AG04450 (cell line): ENCODE results near the gene WNT7B. TPM values are rescaled to one million over a fixed set of nuclear protein-coding genes. Genes with fewer than 3 reads are reported as not detected.

Source experiments
- CTCF ChIA-PET: fragments of 300-600, 350-600 bp; formaldehyde crosslinking; extraction: SDS; loops from one replicate; lab custom pipeline; 2022; ENCODE audit warnings: antibody characterized with exemption, inconsistent platforms; lab: Charles Lee
- POLR2A ChIA-PET: fragments of 350-600 bp; formaldehyde crosslinking; extraction: SDS; loops from one replicate; lab custom pipeline; 2021; ENCODE audit warnings: antibody characterized with exemption, inconsistent platforms; lab: Yijun Ruan, JAX
- DNase-seq: peaks from one replicate; pipeline ENCODE4 v3.0.0-alpha.2; 2011; ENCODE audit warnings: low read depth, low spot score
- H3K27ac ChIP-seq: one replicate; pipeline ENCODE4 v1.5.1; 2012; ENCODE audit warnings: low read depth, low read length, control low read depth
- H3K27me3 ChIP-seq: one replicate; pipeline ENCODE4 v1.6.0; 2012; ENCODE audit warnings: low read length; ENCODE audit not compliant: control insufficient read depth, insufficient read depth
- H3K4me3 ChIP-seq: 2 replicates; pipeline ENCODE4 v1.5.1; 2011; ENCODE audit warnings: mild to moderate bottlenecking, low read depth, low read length, control low read depth
- H3K9me3 ChIP-seq: 2 replicates; pipeline ENCODE4 v1.5.1; 2012; ENCODE audit warnings: low read length; ENCODE audit not compliant: control insufficient read depth, insufficient read depth
- polyA plus RNA-seq: library from polyadenylated mRNA; depleted of rRNA; stranded (reverse); fragments of >200 nt; gene quantifications from 2 replicates; pipeline ENCODE4 v1.2.3, GENCODE V29; 2011
- TF ChIP-seq, protein P1 (sequence below): IDR thresholded peaks from 2 replicates; pipeline ENCODE4 v1.5.1; 2011; ENCODE audit warnings: low read depth, low read length, control low read depth, inconsistent platforms

The WNT7B gene
- polyA plus RNA-seq, 1 experiment: 0.56 TPM

DNA sequence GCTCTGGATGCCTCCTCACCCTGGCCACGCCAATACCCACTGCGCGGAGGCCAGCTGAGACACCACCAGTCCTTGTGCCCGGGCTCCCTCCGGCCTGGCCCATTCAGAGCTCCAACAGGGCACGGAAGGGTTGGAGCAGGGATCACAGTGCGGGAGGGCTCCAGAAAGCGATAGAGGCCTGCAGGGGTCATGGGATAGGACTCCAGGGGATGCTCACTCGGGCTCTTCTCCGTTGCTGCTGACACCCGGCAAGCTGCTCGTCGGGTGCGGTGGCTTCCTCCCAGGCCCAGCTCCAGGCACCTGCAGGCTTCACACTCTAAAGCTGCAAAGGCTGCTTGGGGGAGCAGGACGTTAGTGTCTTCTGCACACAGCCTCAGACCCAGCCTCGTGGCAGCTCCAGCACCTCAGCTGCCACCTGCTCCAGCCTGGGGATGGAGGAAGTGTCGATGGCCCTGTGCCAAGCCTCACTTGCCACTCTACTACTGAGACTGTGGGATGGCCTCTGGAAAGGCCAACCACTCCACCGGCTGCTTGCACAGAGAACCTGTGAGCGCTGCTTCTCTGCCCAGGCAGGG lies 10.6 kb downstream of the WNT7B start:
- CTCF ChIA-PET: no interaction called here
- POLR2A ChIA-PET: no interaction called here
- peaks cover 1% of the 10 kb centered on the region for H3K27me3 ChIP-seq
- H3K27ac ChIP-seq: no peak overlapping the region
- TF ChIP-seq, protein P1, sequence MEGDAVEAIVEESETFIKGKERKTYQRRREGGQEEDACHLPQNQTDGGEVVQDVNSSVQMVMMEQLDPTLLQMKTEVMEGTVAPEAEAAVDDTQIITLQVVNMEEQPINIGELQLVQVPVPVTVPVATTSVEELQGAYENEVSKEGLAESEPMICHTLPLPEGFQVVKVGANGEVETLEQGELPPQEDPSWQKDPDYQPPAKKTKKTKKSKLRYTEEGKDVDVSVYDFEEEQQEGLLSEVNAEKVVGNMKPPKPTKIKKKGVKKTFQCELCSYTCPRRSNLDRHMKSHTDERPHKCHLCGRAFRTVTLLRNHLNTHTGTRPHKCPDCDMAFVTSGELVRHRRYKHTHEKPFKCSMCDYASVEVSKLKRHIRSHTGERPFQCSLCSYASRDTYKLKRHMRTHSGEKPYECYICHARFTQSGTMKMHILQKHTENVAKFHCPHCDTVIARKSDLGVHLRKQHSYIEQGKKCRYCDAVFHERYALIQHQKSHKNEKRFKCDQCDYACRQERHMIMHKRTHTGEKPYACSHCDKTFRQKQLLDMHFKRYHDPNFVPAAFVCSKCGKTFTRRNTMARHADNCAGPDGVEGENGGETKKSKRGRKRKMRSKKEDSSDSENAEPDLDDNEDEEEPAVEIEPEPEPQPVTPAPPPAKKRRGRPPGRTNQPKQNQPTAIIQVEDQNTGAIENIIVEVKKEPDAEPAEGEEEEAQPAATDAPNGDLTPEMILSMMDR: no peak
- no peak for DNase-seq
- H3K4me3 ChIP-seq: no peak overlapping the region
- no peaks in the 10 kb centered on the region; the same call in 1 of the 2 replicates for H3K9me3 ChIP-seq

DNA sequence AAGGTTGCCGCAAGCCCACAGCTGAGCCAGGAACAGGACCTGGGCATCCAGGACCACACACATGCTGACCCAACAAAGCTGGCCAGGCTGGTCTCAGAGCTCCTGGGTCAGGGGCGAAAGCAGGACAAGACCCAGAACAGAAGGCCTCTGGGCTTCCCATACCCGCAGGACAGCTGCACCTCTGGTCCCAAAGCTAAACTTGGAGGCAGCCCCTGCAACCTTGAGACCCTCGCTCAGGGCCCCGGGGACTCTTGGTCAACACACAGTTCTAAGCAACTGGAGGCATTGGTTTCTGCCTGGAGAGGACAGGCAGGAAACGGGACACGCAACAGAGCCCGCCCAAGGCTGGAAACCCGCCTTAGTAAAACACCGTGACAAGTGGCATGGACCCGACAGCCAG lies 11.4 kb downstream of the WNT7B start:
- H3K27me3 ChIP-seq: no peaks in the 10 kb centered on the region
- CTCF ChIA-PET: no interaction called here
- POLR2A ChIA-PET: no interaction called here
- TF ChIP-seq, protein P1: no peak
- H3K4me3 ChIP-seq: no peak overlapping the region
- no peaks in the 10 kb centered on the region for H3K9me3 ChIP-seq
- DNase-seq: no peak
- no peak overlapping the region for H3K27ac ChIP-seq

DNA sequence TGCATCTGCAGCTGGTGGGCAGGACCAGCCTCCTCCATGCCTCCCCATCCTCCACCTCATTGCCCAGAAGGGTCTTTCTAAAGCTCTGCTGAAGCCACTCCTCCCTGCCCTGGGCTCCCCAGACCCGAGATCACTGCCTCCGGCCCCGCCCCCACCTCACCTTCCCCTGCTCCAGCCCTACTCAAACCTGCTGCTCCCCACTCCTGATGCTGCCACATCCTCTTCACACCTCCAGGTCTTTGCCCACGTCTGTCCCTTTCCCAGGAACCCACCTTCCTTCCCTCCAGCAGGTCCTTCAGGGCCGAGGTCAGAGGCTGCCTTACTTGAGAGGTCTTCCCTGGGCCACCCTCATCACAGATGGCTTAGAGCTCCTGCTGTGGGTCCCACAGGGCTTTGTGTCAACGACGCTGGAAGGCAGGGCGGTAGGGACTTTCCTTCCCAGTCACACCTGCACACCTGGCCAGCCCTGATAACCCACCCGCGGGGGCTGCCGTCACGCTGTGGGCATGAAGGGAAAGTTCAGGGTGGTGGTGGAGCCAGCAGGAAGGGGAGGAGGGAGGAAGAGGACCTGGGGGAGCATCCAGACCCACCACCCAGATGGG lies 11.9 kb downstream of the WNT7B start:
- no peak for DNase-seq
- Histone ChIP-seq H3K9me3 (no peaks in the 10 kb centered on the region), H3K4me3 (no peak overlapping the region), H3K27me3 (no peaks in the 10 kb centered on the region), H3K27ac (no peak overlapping the region)
- TF ChIP-seq, protein P1: no peak
- POLR2A ChIA-PET: no interaction called here
- CTCF ChIA-PET: no interaction called here

DNA sequence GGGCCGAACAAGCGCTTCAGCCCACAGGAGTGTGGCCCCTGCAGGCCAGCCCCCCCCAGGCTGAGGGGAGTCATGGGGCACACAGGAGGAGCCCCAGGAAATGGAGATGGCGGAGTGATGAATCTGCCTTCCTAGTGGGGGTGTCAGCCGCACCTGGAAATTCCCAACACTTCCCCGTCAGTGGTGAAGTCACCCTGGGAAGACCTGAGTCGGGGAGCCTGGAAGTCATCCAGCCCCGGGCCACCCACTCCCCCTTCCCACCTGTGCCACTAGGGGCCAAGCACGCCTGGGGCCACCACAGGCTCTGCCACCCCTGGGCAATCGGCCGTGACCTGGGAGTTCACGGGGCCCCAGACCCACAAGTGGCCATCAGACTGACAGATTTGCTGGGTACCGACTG lies 12.6 kb downstream of the WNT7B start:
- Histone ChIP-seq H3K9me3 (no peaks in the 10 kb centered on the region), H3K27me3 (no peaks in the 10 kb centered on the region), H3K27ac (no peak overlapping the region), H3K4me3 (no peak overlapping the region)
- no peak for DNase-seq
- ChIA-PET POLR2A (no interaction called here), CTCF (no interaction called here)
- TF ChIP-seq, protein P1: no peak

DNA sequence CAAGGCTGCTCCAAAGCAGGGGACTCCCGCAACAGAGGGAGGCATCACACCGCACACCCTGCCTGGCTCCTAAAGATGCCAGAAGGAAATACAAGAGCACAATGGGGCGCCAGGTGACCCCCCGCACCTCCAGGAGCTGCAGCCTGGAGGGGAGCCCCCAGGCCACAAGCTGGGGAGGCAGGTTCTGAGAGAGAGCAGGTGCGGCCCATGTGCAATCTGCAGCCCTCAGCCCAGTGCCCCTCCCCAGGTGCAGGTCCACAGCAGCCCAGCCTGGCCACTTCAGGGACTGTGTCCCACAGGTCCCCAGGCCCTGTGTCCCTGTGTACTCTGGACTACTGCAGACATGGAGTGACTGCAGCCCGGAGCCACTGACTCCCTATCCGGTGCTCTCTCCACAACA lies 13.1 kb downstream of the WNT7B start:
- DNase-seq: no peak
- TF ChIP-seq, protein P1: no peak
- H3K27me3 ChIP-seq: no peaks in the 10 kb centered on the region
- no peak overlapping the region for H3K4me3 ChIP-seq
- H3K9me3 ChIP-seq: no peaks in the 10 kb centered on the region
- CTCF ChIA-PET: no interaction called here
- POLR2A ChIA-PET: no interaction called here
- H3K27ac ChIP-seq: no peak overlapping the region
